WI38 (cell line): ENCODE measurements around the gene DLEC1.

Source experiments
- H3K4me3 ChIP-seq: 2 replicates; pipeline ENCODE4 v1.5.1; 2011; ENCODE audit warnings: low read depth, mild to moderate bottlenecking, control low read depth, low read length
- TF ChIP-seq, protein P1 (sequence below): IDR thresholded peaks from 2 replicates; pipeline ENCODE4 v1.5.1; 2012; ENCODE audit warnings: low read depth, mild to moderate bottlenecking, control low read depth, low read length

DLEC1 gene

DNA sequence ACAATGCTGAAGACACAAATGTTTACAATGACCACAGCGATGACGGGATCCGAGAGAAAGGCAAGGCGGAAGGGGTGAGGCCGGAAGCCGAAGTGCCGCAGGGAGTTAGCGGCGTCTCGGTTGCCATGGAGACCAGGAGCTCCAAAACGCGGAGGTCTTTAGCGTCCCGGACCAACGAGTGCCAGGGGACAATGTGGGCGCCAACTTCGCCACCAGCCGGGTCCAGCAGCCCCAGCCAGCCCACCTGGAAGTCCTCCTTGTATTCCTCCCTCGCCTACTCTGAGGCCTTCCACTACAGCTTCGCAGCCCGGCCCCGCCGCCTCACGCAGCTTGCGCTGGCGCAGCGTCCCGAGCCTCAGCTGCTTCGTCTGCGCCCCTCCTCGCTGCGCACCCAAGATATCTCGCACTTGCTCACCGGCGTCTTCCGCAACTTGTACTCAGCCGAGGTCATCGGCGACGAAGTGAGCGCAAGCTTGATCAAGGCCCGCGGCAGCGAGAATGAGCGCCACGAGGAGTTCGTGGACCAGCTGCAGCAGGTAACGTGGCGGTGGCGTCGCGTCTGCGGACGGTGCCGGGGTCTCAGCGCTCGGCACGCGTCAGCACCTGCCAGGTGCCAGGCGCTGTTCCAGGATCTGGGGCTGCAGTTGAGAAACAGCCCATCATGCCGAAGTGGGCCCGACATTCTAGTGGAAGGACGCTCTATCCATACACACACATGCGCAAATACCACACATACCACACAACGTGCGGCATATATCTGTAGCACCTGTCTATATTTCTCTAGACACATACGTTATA lies at the start of gene DLEC1:
DLEC1 (plus strand) TSS at position 108 of the 798 bp plus-strand sequence; CDS start at position 126, 18 bp downstream.
- peak within 1 kb of the TSS; percentile 54 for H3K4me3 ChIP-seq
- TF ChIP-seq, protein P1, sequence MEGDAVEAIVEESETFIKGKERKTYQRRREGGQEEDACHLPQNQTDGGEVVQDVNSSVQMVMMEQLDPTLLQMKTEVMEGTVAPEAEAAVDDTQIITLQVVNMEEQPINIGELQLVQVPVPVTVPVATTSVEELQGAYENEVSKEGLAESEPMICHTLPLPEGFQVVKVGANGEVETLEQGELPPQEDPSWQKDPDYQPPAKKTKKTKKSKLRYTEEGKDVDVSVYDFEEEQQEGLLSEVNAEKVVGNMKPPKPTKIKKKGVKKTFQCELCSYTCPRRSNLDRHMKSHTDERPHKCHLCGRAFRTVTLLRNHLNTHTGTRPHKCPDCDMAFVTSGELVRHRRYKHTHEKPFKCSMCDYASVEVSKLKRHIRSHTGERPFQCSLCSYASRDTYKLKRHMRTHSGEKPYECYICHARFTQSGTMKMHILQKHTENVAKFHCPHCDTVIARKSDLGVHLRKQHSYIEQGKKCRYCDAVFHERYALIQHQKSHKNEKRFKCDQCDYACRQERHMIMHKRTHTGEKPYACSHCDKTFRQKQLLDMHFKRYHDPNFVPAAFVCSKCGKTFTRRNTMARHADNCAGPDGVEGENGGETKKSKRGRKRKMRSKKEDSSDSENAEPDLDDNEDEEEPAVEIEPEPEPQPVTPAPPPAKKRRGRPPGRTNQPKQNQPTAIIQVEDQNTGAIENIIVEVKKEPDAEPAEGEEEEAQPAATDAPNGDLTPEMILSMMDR: no peak

GRCh38 chr3:37989821-37990480 lies 49.1 kb upstream of the DLEC1 start:
- TF ChIP-seq, protein P1: no peak
- no peak overlapping the region for H3K4me3 ChIP-seq

DNA sequence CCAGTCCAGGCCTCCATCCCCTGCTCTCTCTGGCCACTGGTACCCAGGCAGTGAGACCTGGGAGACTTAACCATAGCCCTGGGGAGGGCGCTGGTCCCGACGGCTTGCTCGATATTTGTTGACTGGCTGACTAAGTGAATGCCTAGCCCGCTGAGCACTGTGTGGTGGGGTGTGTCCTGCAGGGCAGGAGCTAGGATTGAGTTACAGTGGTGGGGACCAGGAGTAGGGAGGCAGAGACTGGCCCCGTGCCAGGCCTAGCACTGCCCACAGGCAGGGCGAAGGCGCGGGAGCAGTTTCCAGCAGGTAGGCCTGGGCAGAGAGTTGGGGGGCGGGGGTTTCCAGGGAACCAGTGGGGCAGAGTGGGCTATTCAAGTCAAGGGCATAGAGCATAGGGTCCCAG lies 48.5 kb upstream of the DLEC1 start, which contains the start of gene VILL:
VILL (plus strand) TSS at position 260 of the 400 bp plus-strand sequence. CDS start 2,887 bp downstream, outside the sequence.
- H3K4me3 ChIP-seq: no peak within 1 kb of the TSS
- TF ChIP-seq, protein P1: no peak

DNA sequence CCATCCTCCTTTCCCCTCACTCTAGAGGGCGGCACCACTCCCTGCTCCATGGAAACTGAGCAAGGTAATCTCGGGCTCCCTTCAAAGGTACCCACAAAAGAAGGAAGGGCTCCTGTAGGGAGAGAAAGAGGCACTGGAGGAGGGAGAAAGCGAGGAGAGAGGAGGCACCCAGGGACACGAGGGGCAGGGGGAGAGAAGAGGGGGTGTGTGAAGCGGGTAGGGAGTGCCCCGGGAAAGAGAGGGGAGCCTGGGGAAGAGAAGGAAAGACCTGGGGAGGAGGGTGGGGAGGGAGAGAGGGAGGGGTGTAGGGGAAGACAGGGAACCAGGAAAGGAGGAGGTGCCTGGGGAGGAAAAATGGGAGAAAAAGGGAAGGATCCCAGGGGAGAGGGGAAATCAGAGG lies 47.9 kb upstream of the DLEC1 start:
- TF ChIP-seq, protein P1: no peak
- H3K4me3 ChIP-seq: no peak overlapping the region

DNA sequence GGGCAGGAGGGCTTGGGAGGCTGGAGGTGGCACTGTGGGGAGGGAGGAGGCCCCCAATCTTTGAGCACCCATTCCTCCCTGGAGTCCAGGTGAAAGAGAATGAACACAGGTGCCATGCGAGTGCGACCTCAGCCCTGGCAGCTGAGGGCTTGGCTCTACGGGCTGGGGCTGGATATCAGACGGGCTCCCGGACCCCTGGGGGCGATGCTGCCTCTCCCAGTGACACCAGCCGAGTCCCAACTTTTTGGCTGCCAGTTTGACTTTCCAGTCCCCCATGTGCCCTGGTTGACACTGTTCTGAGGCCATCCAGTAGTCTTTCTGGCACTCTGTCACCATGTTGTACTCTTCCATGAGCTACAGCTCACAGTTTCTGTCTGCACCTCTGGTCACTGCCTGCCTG lies 47.2 kb upstream of the DLEC1 start:
- TF ChIP-seq, protein P1: no peak
- no peak overlapping the region for H3K4me3 ChIP-seq

- TF ChIP-seq, protein P1: no peak
- no peak overlapping the region for H3K4me3 ChIP-seq
These were observed 46.5 kb upstream of the DLEC1 start for GRCh38 chr3:37992271-37993066.
